GM12878 (cell line): ENCODE measurements around the gene MAGI2. TPM values are rescaled to one million over a fixed set of nuclear protein-coding genes. Genes with fewer than 3 reads are reported as not detected.

Experiments used
- ATAC-seq: fragments of 200-7000 bp; cut with Tn5 transposase; 3 replicates; pipeline ENCODE4 v1.9.1; 2020; ENCODE audit warnings: mild to moderate bottlenecking, moderate library complexity
- BruUV-seq: library from RNA; stranded (reverse); fragments of 400-500 nt; replicated peaks from 2 replicates; lab custom pipeline; 2021; lab: Mats Ljungman, UMichigan
- CTCF ChIA-PET: fragments of 300-600 bp; sonication (Branson Sonifier 250); formaldehyde crosslinking; extraction: SDS; loops from one replicate; lab custom pipeline; 2021; ENCODE audit warnings: inconsistent platforms; lab: Yijun Ruan, JAX
- POLR2A ChIA-PET: fragments of 350-600 bp; formaldehyde crosslinking; extraction: SDS; loops from one replicate; lab custom pipeline; 2021; ENCODE audit warnings: inconsistent platforms; lab: Charles Lee
- RAD21 ChIA-PET: fragments of 300-600 bp; sonication (Branson Sonifier 250); formaldehyde crosslinking; loops from one replicate; lab custom pipeline; 2023; ENCODE audit warnings: antibody characterized with exemption; ENCODE audit not compliant: unreplicated experiment; lab: Charles Lee
- SMC1A ChIA-PET: fragments of 300-600 bp; sonication (Branson Sonifier 250); formaldehyde crosslinking; loops from one replicate; lab custom pipeline; 2023; ENCODE audit not compliant: unreplicated experiment, uncharacterized antibody; lab: Charles Lee
- DNase-seq: peaks from one replicate; pipeline ENCODE4 v3.0.0-alpha.2; 2011; ENCODE audit warnings: low read depth, low spot score
- FAIRE-seq: peaks from 3 replicates; lab custom pipeline; 2011; peaks lifted over from hg19 to GRCh38; lab: Jason Lieb, UNC
- H2AFZ ChIP-seq: 2 replicates; pipeline ENCODE4 v1.6.0; 2011; ENCODE audit warnings: low read depth, low read length, control low read depth; ENCODE audit not compliant: control insufficient read depth
- H3K27ac ChIP-seq: 2 replicates; pipeline ENCODE4 v1.5.1; 2011; ENCODE audit warnings: control low read depth; ENCODE audit not compliant: control insufficient read depth, insufficient read depth
- H3K27me3 ChIP-seq, 2 experiments: replicated peaks in 1 of 2; 2 replicates each; pipeline versions ENCODE4 v1.6.0 to v1.6.1; 2011; ENCODE audit warnings: low read length in 1 of 2; ENCODE audit not compliant: control insufficient read depth in 2 of 2, insufficient read depth in 2 of 2
- H3K36me3 ChIP-seq, 2 experiments: 2 replicates each; pipeline ENCODE4 v1.5.1; 2011; ENCODE audit warnings: low read length in 1 of 2; ENCODE audit not compliant: control insufficient read depth in 2 of 2, insufficient read depth in 2 of 2
- H3K4me1 ChIP-seq: 2 replicates; pipeline ENCODE4 v1.6.1; 2011; ENCODE audit warnings: mild to moderate bottlenecking, low read length, moderate library complexity, mixed read lengths; ENCODE audit not compliant: control insufficient read depth, insufficient read depth
- H3K4me2 ChIP-seq: 2 replicates; pipeline ENCODE4 v1.6.0; 2011; ENCODE audit warnings: control low read depth; ENCODE audit not compliant: control insufficient read depth, insufficient read depth
- H3K4me3 ChIP-seq: fragments of 200-600 bp; sonication (generic); 2 replicates; pipeline ENCODE4 v1.5.1; 2016
- H3K79me2 ChIP-seq: 2 replicates; pipeline ENCODE4 v1.6.0; 2011; ENCODE audit warnings: low read length; ENCODE audit not compliant: control insufficient read depth, insufficient read depth
- H3K9ac ChIP-seq: 2 replicates; pipeline ENCODE4 v1.8.0; 2011; ENCODE audit warnings: low read length, control low read depth, mixed read lengths; ENCODE audit not compliant: control insufficient read depth, insufficient read depth
- H3K9me3 ChIP-seq: replicated peaks from 3 replicates; pipeline ENCODE4 v1.5.1; 2011; ENCODE audit warnings: mild to moderate bottlenecking, low read length; ENCODE audit not compliant: control insufficient read depth, insufficient read depth
- H4K20me1 ChIP-seq: 2 replicates; pipeline ENCODE4 v1.6.0; 2011; ENCODE audit not compliant: control insufficient read depth, insufficient read depth
- ATF3 ChIP-seq: IDR thresholded peaks from 2 replicates; pipeline ENCODE4 v1.6.1; 2011; ENCODE audit warnings: low read depth, mild to moderate bottlenecking, low read length, moderate library complexity, borderline replicate concordance; ENCODE audit errors: extremely low read depth
- CEBPB ChIP-seq, 2 experiments: fragments of 150-350 bp in 1 of 2; IDR thresholded peaks; 2 replicates each; pipeline ENCODE4 v1.6.1; 2012 to 2014; ENCODE audit warnings: low read depth in 2 of 2, low read length in 2 of 2, borderline replicate concordance in 1 of 2, inconsistent platforms in 1 of 2
- CHD2 ChIP-seq: IDR thresholded peaks from 2 replicates; pipeline ENCODE4 v1.6.1; 2011; ENCODE audit warnings: low read depth, low read length, improper control_type of control experiment, borderline replicate concordance
- ESRRA ChIP-seq: IDR thresholded peaks from 2 replicates; pipeline ENCODE4 v1.6.1; 2012; ENCODE audit warnings: mild to moderate bottlenecking, low read length, improper control_type of control experiment
- EZH2 ChIP-seq: IDR thresholded peaks from 2 replicates; pipeline ENCODE4 v1.6.1; 2012; ENCODE audit warnings: low read depth, mild to moderate bottlenecking, control low read depth, inconsistent platforms, low read length, borderline replicate concordance; ENCODE audit not compliant: control insufficient read depth
- FOXK2 ChIP-seq: fragments of 450-650 bp; IDR thresholded peaks from 2 replicates; pipeline ENCODE4 v1.6.1; 2017; ENCODE audit warnings: mild to moderate bottlenecking, moderate library complexity
- GABPA ChIP-seq: IDR thresholded peaks from 2 replicates; pipeline ENCODE4 v1.6.1; 2014; ENCODE audit warnings: antibody characterized with exemption, low read depth, mild to moderate bottlenecking, inconsistent platforms
- MYB ChIP-seq: fragments of 150-350 bp; IDR thresholded peaks from 2 replicates; pipeline ENCODE4 v1.6.1; 2014; ENCODE audit warnings: mild to moderate bottlenecking, low read depth, low read length, borderline replicate concordance
- NR2C1 ChIP-seq: fragments of 450-650 bp; IDR thresholded peaks from 2 replicates; pipeline ENCODE4 v1.6.1; 2017; ENCODE audit warnings: antibody characterized with exemption, mild to moderate bottlenecking, moderate library complexity
- SKIL ChIP-seq: fragments of 450-650 bp; IDR thresholded peaks from 2 replicates; pipeline ENCODE4 v1.6.1; 2017; ENCODE audit warnings: mild to moderate bottlenecking, low read depth, inconsistent platforms; ENCODE audit not compliant: poor library complexity, severe bottlenecking
- SRF ChIP-seq, 2 experiments: IDR thresholded peaks; 2 replicates each; pipeline ENCODE4 v1.6.1; 2011; ENCODE audit warnings: low read depth in 2 of 2, low read length in 2 of 2, mild to moderate bottlenecking in 1 of 2, moderate library complexity in 1 of 2
- WGBS: methylation state at CpG from one replicate; pipeline ENCODE4 v1.1.6; 2016; ENCODE audit warnings: low lambda C conversion rate; ENCODE audit not compliant: insufficient replicate concordance, insufficient coverage; ENCODE audit errors: missing lambda C conversion rate; 5-methylcytosine and 5-hydroxymethylcytosine counted together
- in situ Hi-C: fragments of 300-500 bp; cut with MboI; formaldehyde crosslinking; loops from 9 replicates; pipeline ENCODE4 v1.14.3; 2018; ENCODE audit warnings: mixed read lengths
- intact Hi-C: fragments of 100-400 bp; cut with micrococcal nuclease; formaldehyde crosslinking; loops from one replicate; pipeline ENCODE4 v1.14.2; 2022; ENCODE audit not compliant: unreplicated experiment
- polyA plus RNA-seq, 11 experiments: library from polyadenylated mRNA; depleted of rRNA in 4 of 11; unstranded in 6 of 11; stranded (reverse) in 5 of 11; fragments of >200 nt; fragmentation: Nextera tagmentation in 4 of 11; fragmentation: Illumina TruSeq in 1 of 11; extraction: Ambion mirVana in 4 of 11; extraction: Trizol in 1 of 11; gene quantifications; 1 replicate in 1 of 11; 2 replicates in 10 of 11; pipeline versions ENCODE4 v1.2.1 to v1.2.3, GENCODE V29; 2011 to 2016; ENCODE audit warnings: inconsistent platforms in 2 of 11, missing spikeins in 2 of 11, low read depth in 1 of 11
- total RNA-seq, 4 experiments: library from RNA; depleted of rRNA in 3 of 4; stranded (reverse); fragments of >200 nt in 3 of 4; fragmentation: Illumina TruSeq in 1 of 4; extraction: Trizol in 1 of 4; gene quantifications; 2 replicates each; pipeline versions ENCODE4 v1.2.1 to v1.2.3, GENCODE V29; 2013 to 2021
- TF ChIP-seq, protein P1 (sequence below): fragments of 450-650 bp; IDR thresholded peaks from 2 replicates; pipeline ENCODE4 v1.6.1; 2016; ENCODE audit warnings: mild to moderate bottlenecking
- TF ChIP-seq, protein P2 (sequence below): fragments of 450-650 bp; IDR thresholded peaks from 2 replicates; pipeline ENCODE4 v1.6.1; 2018; ENCODE audit warnings: mild to moderate bottlenecking, low read depth, moderate library complexity; ENCODE audit not compliant: partially characterized antibody
- TF ChIP-seq, protein P3 (sequence below): IDR thresholded peaks from 2 replicates; pipeline ENCODE4 v1.6.1; 2012; ENCODE audit warnings: low read depth, low read length, improper control_type of control experiment
- TF ChIP-seq, protein P4 (sequence below): fragments of 450-650 bp; IDR thresholded peaks from 2 replicates; pipeline ENCODE4 v1.6.1; 2017; ENCODE audit warnings: low read depth, mild to moderate bottlenecking, moderate library complexity

Gene MAGI2
- total and polyA plus RNA-seq, 10 of the 15 experiments (the other 5 are each of a cell fraction or from before 2014, with no cell fraction given) = 0.01 to 0.31 (median 0.05) TPM; not detected in 2

- 41% methylated on average over 3 of the region's 3 CpGs for WGBS
- Histone ChIP-seq H4K20me1 (no peaks in the 10 kb centered on the region), H3K27ac (no peak overlapping the region), H3K36me3 (no peaks in the 10 kb centered on the region), H3K4me3 (no peak overlapping the region), H2AFZ (no peak overlapping the region), H3K9me3 (no peaks in the 10 kb centered on the region), H3K79me2 (no peaks in the 10 kb centered on the region), H3K9ac (no peak overlapping the region), H3K4me2 (no peak overlapping the region), H3K4me1 (no peaks in the 10 kb centered on the region; the same call in 1 of the 2 replicates), H3K27me3 (no peaks in the 10 kb centered on the region)
- ATAC-seq (no peak), DNase-seq (no peak), FAIRE-seq (no peak)
- SMC1A ChIA-PET = no interaction called here
- no TSS peak for BruUV-seq
- POLR2A ChIA-PET = no interaction called here
- in situ Hi-C loops (no loop called here), intact Hi-C loops (no loop called here)
- CTCF ChIA-PET = no interaction called here
- RAD21 ChIA-PET = no interaction called here
- no peak for TF ChIP-seq MYB
- no peak for TF ChIP-seq ESRRA
- TF ChIP-seq, protein P1, sequence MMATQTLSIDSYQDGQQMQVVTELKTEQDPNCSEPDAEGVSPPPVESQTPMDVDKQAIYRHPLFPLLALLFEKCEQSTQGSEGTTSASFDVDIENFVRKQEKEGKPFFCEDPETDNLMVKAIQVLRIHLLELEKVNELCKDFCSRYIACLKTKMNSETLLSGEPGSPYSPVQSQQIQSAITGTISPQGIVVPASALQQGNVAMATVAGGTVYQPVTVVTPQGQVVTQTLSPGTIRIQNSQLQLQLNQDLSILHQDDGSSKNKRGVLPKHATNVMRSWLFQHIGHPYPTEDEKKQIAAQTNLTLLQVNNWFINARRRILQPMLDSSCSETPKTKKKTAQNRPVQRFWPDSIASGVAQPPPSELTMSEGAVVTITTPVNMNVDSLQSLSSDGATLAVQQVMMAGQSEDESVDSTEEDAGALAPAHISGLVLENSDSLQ = no peak
- TF ChIP-seq, protein P2, sequence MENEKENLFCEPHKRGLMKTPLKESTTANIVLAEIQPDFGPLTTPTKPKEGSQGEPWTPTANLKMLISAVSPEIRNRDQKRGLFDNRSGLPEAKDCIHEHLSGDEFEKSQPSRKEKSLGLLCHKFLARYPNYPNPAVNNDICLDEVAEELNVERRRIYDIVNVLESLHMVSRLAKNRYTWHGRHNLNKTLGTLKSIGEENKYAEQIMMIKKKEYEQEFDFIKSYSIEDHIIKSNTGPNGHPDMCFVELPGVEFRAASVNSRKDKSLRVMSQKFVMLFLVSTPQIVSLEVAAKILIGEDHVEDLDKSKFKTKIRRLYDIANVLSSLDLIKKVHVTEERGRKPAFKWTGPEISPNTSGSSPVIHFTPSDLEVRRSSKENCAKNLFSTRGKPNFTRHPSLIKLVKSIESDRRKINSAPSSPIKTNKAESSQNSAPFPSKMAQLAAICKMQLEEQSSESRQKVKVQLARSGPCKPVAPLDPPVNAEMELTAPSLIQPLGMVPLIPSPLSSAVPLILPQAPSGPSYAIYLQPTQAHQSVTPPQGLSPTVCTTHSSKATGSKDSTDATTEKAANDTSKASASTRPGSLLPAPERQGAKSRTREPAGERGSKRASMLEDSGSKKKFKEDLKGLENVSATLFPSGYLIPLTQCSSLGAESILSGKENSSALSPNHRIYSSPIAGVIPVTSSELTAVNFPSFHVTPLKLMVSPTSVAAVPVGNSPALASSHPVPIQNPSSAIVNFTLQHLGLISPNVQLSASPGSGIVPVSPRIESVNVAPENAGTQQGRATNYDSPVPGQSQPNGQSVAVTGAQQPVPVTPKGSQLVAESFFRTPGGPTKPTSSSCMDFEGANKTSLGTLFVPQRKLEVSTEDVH = no peak
- no peak for TF ChIP-seq CEBPB (IDR thresholded peaks at IDR 0.05; ENCODE audit: borderline replicate concordance in 1 of 2, low read depth in 2 of 2, low read length in 2 of 2)
- TF ChIP-seq, protein P3, sequence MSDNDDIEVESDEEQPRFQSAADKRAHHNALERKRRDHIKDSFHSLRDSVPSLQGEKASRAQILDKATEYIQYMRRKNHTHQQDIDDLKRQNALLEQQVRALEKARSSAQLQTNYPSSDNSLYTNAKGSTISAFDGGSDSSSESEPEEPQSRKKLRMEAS = no peak
- TF ChIP-seq GABPA = no peak
- no peak for TF ChIP-seq FOXK2
- TF ChIP-seq CHD2 = no peak
- TF ChIP-seq, protein P4, sequence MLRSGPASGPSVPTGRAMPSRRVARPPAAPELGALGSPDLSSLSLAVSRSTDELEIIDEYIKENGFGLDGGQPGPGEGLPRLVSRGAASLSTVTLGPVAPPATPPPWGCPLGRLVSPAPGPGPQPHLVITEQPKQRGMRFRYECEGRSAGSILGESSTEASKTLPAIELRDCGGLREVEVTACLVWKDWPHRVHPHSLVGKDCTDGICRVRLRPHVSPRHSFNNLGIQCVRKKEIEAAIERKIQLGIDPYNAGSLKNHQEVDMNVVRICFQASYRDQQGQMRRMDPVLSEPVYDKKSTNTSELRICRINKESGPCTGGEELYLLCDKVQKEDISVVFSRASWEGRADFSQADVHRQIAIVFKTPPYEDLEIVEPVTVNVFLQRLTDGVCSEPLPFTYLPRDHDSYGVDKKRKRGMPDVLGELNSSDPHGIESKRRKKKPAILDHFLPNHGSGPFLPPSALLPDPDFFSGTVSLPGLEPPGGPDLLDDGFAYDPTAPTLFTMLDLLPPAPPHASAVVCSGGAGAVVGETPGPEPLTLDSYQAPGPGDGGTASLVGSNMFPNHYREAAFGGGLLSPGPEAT = no peak
- no peak for TF ChIP-seq EZH2
- TF ChIP-seq NR2C1 = no peak
- TF ChIP-seq ATF3 = no peak
- no peak for TF ChIP-seq SKIL
- no peak for TF ChIP-seq SRF (IDR thresholded peaks at IDR 0.05; ENCODE audit: low read depth in 2 of 2, low read length in 2 of 2)
Observed at GRCh38 chr7:78062214-78062613, 1391.3 kb downstream of the MAGI2 start.
